ENCODE data around the gene KLHDC8A.
"Not testable (repeated sequence)": the region's sequence is repeated elsewhere in the genome, so short reads cannot be mapped to it uniquely, and the experiment has no call there.

KLHDC8A gene

GRCh38 chr1:205356440-205357139 is at the start of gene KLHDC8A:
KLHDC8A (minus strand) TSS chr1:205356922; CDS start chr1:205343604, 13,318 bp downstream.
- no peak for DNase-seq (ENCODE audit: low read depth in 3 of 3)

GRCh38 chr1:205406252-205406651 is 49.5 kb upstream of the KLHDC8A start:
- not testable (repeated sequence) for DNase-seq (ENCODE audit: low read depth in 3 of 3)

GRCh38 chr1:205404484-205404883 is 47.8 kb upstream of the KLHDC8A start:
- DNase-seq (ENCODE audit: low read depth in 3 of 3), result not testable (repeated sequence)

GRCh38 chr1:205398586-205398985 is 41.9 kb upstream of the KLHDC8A start:
- no peak for DNase-seq (ENCODE audit: low read depth in 3 of 3)

- DNase-seq (ENCODE audit: low read depth in 3 of 3), result no peak
Observed at GRCh38 chr1:205396967-205397616, 40.4 kb upstream of the KLHDC8A start.

GRCh38 chr1:205395616-205396015 is 38.9 kb upstream of the KLHDC8A start:
- DNase-seq (ENCODE audit: low read depth in 3 of 3), result no peak

- DNase-seq (ENCODE audit: low read depth in 3 of 3), result no peak
Observed at GRCh38 chr1:205392650-205393049, 35.9 kb upstream of the KLHDC8A start.

GRCh38 chr1:205391386-205391785 is 34.7 kb upstream of the KLHDC8A start:
- DNase-seq (ENCODE audit: low read depth in 3 of 3), result no peak

GRCh38 chr1:205387845-205388244 is 31.1 kb upstream of the KLHDC8A start:
- no peak for DNase-seq (ENCODE audit: low read depth in 3 of 3)

GRCh38 chr1:205382990-205383389 is 26.3 kb upstream of the KLHDC8A start:
- not testable (repeated sequence) for DNase-seq (ENCODE audit: low read depth in 3 of 3)

GRCh38 chr1:205382561-205382960 is 25.8 kb upstream of the KLHDC8A start:
- DNase-seq (ENCODE audit: low read depth in 3 of 3), result no peak

- DNase-seq (ENCODE audit: low read depth in 3 of 3), result no peak
Observed at GRCh38 chr1:205381305-205381704, 24.6 kb upstream of the KLHDC8A start.

- DNase-seq (ENCODE audit: low read depth in 3 of 3), result no peak
Observed at GRCh38 chr1:205380882-205381281, 24.2 kb upstream of the KLHDC8A start.

- DNase-seq (ENCODE audit: low read depth in 3 of 3), result no peak
Observed at GRCh38 chr1:205379056-205379455, 22.3 kb upstream of the KLHDC8A start.

- no peak for DNase-seq (ENCODE audit: low read depth in 3 of 3)
Observed at GRCh38 chr1:205377355-205377754, 20.6 kb upstream of the KLHDC8A start.

- DNase-seq (ENCODE audit: low read depth in 3 of 3), result no peak
Observed at GRCh38 chr1:205376739-205377138, 20.0 kb upstream of the KLHDC8A start.

- DNase-seq (ENCODE audit: low read depth in 3 of 3), result no peak
Observed at GRCh38 chr1:205375835-205376545, 19.3 kb upstream of the KLHDC8A start.

- no peak for DNase-seq (ENCODE audit: low read depth in 3 of 3)
Observed at GRCh38 chr1:205374210-205375078, 17.7 kb upstream of the KLHDC8A start.

- DNase-seq (ENCODE audit: low read depth in 3 of 3), result no peak
Observed at GRCh38 chr1:205373798-205374175, 17.1 kb upstream of the KLHDC8A start.

- no peak for DNase-seq (ENCODE audit: low read depth in 3 of 3)
Observed at GRCh38 chr1:205373022-205373797, 16.5 kb upstream of the KLHDC8A start.

Measured in stimulated activated CD4-positive, alpha-beta T cell treated with anti-CD3 and anti-CD28 coated beads, TNF-alpha, amount 100 ng/mL, for 48 hours (primary cell).